Astrocyte (in vitro differentiated cells and primary cell): ENCODE data around the gene IQCH. TPM values are rescaled to one million over a fixed set of nuclear protein-coding genes. Genes with fewer than 3 reads are reported as not detected.

Experiments
- DNase-seq: peaks from one replicate; pipeline ENCODE4 v3.0.0-alpha.2; 2010; ENCODE audit warnings: low read depth
- FAIRE-seq: peaks from 2 replicates; lab custom pipeline; 2011; peaks lifted over from hg19 to GRCh38; lab: Jason Lieb, UNC
- H2AFZ ChIP-seq: 2 replicates; pipeline ENCODE4 v1.6.0; 2012; ENCODE audit warnings: low read depth, low read length, inconsistent platforms
- H3K27ac ChIP-seq: 2 replicates; pipeline ENCODE4 v1.5.1; 2011; ENCODE audit warnings: low read depth, low read length, inconsistent platforms
- H3K27me3 ChIP-seq: 2 replicates; pipeline ENCODE4 v1.6.0; 2011; ENCODE audit warnings: low read length, inconsistent platforms; ENCODE audit not compliant: insufficient read depth
- H3K36me3 ChIP-seq: 2 replicates; pipeline ENCODE4 v1.5.1; 2011; ENCODE audit warnings: low read length, inconsistent platforms; ENCODE audit not compliant: insufficient read depth
- H3K4me1 ChIP-seq: 2 replicates; pipeline ENCODE4 v1.5.1; 2011; ENCODE audit warnings: low read length, inconsistent platforms; ENCODE audit not compliant: insufficient read depth
- H3K4me2 ChIP-seq: 2 replicates; pipeline ENCODE4 v1.6.0; 2012; ENCODE audit warnings: low read length, inconsistent platforms
- H3K4me3 ChIP-seq: 2 replicates; pipeline ENCODE4 v1.5.1; 2011; ENCODE audit warnings: low read depth, mild to moderate bottlenecking, low read length, inconsistent platforms; ENCODE audit not compliant: insufficient read depth
- H3K79me2 ChIP-seq: 2 replicates; pipeline ENCODE4 v1.6.0; 2012; ENCODE audit warnings: mild to moderate bottlenecking, low read length, inconsistent platforms; ENCODE audit not compliant: insufficient read depth
- H3K9ac ChIP-seq: 2 replicates; pipeline ENCODE4 v1.6.0; 2012; ENCODE audit warnings: mild to moderate bottlenecking, low read length, inconsistent platforms
- H3K9me3 ChIP-seq: 2 replicates; pipeline ENCODE4 v1.5.1; 2012; ENCODE audit warnings: low read depth, mild to moderate bottlenecking, low read length, inconsistent platforms; ENCODE audit not compliant: insufficient read depth
- H4K20me1 ChIP-seq: 2 replicates; pipeline ENCODE4 v1.6.0; 2012; ENCODE audit warnings: low read length, inconsistent platforms; ENCODE audit not compliant: insufficient read depth
- H3K27ac Mint-ChIP-seq: one replicate; pipeline ENCODE4 v1.8.0; 2021; ENCODE audit warnings: mild to moderate bottlenecking, mixed read lengths; ENCODE audit not compliant: unreplicated experiment
- H3K27me3 Mint-ChIP-seq: one replicate; pipeline ENCODE4 v1.8.0; 2021; ENCODE audit warnings: low read depth, mixed read lengths; ENCODE audit not compliant: unreplicated experiment
- H3K36me3 Mint-ChIP-seq: one replicate; pipeline ENCODE4 v1.8.0; 2021; ENCODE audit warnings: low read depth, mixed read lengths; ENCODE audit not compliant: unreplicated experiment
- H3K4me1 Mint-ChIP-seq: one replicate; pipeline ENCODE4 v1.8.0; 2021; ENCODE audit warnings: low read depth, mixed read lengths; ENCODE audit not compliant: unreplicated experiment
- H3K4me3 Mint-ChIP-seq: one replicate; pipeline ENCODE4 v1.8.0; 2021; ENCODE audit warnings: mild to moderate bottlenecking, moderate library complexity, mixed read lengths; ENCODE audit not compliant: unreplicated experiment
- H3K9me3 Mint-ChIP-seq: one replicate; pipeline ENCODE4 v1.8.0; 2021; ENCODE audit warnings: mild to moderate bottlenecking, mixed read lengths; ENCODE audit not compliant: unreplicated experiment
- EZH2 ChIP-seq: IDR thresholded peaks from 2 replicates; pipeline ENCODE4 v1.6.1; 2012; ENCODE audit warnings: mild to moderate bottlenecking, low read length, inconsistent platforms; ENCODE audit not compliant: insufficient read depth
- total RNA-seq: library from RNA; stranded (reverse); gene quantifications from 2 replicates; pipeline ENCODE4 v1.2.1, GENCODE V29; 2021
- TF ChIP-seq, protein P1 (sequence below): IDR thresholded peaks from 2 replicates; pipeline ENCODE4 v1.5.1; 2011; ENCODE audit warnings: low read depth, mild to moderate bottlenecking, inconsistent platforms, low read length, moderate library complexity; ENCODE audit not compliant: insufficient read depth

IQCH gene
- total RNA-seq, 1 donor from 2014 or later: 2.7 TPM

DNA sequence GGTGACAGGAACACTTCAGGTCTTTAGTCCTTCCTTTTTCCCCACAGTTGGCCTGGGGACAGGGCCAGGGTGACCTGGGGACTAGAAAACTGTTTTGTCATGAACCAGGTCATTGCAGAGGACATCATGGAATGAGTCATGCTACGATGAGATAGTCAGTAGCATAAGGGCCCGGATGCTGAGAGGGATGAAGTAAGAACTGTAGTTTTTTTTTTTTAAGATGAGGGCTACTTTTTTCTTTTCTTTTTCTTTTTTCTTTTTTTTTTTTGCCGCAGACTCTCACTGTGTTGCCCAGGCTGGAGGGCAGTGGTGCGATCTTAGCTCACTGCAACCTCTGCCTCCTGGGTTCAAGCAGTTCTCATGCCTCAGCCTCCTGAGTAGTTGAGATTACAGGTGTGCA lies 295.9 kb downstream of the IQCH start:
- TF ChIP-seq, protein P1, sequence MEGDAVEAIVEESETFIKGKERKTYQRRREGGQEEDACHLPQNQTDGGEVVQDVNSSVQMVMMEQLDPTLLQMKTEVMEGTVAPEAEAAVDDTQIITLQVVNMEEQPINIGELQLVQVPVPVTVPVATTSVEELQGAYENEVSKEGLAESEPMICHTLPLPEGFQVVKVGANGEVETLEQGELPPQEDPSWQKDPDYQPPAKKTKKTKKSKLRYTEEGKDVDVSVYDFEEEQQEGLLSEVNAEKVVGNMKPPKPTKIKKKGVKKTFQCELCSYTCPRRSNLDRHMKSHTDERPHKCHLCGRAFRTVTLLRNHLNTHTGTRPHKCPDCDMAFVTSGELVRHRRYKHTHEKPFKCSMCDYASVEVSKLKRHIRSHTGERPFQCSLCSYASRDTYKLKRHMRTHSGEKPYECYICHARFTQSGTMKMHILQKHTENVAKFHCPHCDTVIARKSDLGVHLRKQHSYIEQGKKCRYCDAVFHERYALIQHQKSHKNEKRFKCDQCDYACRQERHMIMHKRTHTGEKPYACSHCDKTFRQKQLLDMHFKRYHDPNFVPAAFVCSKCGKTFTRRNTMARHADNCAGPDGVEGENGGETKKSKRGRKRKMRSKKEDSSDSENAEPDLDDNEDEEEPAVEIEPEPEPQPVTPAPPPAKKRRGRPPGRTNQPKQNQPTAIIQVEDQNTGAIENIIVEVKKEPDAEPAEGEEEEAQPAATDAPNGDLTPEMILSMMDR: no peak
- no peak for TF ChIP-seq EZH2
- Mint-ChIP-seq H3K4me3 (no peak overlapping the region), H3K4me1 (peaks cover 17% of the 10 kb centered on the region), H3K9me3 (no peaks in the 10 kb centered on the region), H3K27ac (no peak overlapping the region), H3K36me3 (peaks cover 2% of the 10 kb centered on the region), H3K27me3 (no peaks in the 10 kb centered on the region)
- no peak for DNase-seq
- Histone ChIP-seq H3K27ac (no peak overlapping the region), H3K9ac (no peak overlapping the region), H3K9me3 (no peaks in the 10 kb centered on the region), H3K4me3 (no peak overlapping the region), H3K27me3 (no peaks in the 10 kb centered on the region), H4K20me1 (peaks cover 4% of the 10 kb centered on the region), H3K4me1 (peaks cover 13% of the 10 kb centered on the region), H2AFZ (no peak overlapping the region), H3K36me3 (no peaks in the 10 kb centered on the region), H3K79me2 (no peaks in the 10 kb centered on the region), H3K4me2 (no peak overlapping the region)
- FAIRE-seq: no peak

DNA sequence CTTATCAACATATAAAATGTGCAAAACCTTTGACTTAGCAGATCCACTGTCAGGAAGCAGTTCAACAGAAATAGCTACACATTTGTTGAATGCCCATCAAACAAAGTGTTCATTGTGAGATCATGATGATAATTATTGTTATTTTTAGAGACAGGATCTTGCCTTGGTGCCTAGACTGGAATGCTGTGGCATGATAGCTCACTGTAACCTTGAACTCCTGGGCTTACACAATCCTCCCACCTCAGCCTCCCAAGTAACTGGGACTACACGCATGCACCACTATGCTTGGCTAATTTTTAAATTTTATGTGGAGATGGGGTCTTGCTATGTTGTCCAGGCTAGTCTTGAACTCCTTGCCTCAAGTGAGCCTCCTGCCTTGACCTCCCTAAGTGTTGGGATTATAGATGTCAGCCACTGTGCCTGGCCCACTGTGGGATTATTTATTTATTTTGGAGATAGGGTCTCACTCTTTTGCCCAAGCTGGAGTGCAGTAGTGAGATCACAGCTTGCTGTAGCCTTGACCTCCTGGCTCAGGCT lies 296.7 kb downstream of the IQCH start:
- no peaks in the 10 kb centered on the region for H3K27me3 ChIP-seq
- no peak overlapping the region for H2AFZ ChIP-seq
- H3K4me3 ChIP-seq: no peak overlapping the region
- H3K27me3 Mint-ChIP-seq: no peaks in the 10 kb centered on the region
- no peak overlapping the region for H3K4me2 ChIP-seq
- peaks cover 13% of the 10 kb centered on the region for H3K4me1 ChIP-seq
- H4K20me1 ChIP-seq: peaks cover 4% of the 10 kb centered on the region
- H3K9me3 Mint-ChIP-seq: no peaks in the 10 kb centered on the region
- no peak overlapping the region for H3K4me3 Mint-ChIP-seq
- H3K36me3 Mint-ChIP-seq: peaks cover 4% of the 10 kb centered on the region
- FAIRE-seq: no peak
- TF ChIP-seq EZH2: no peak
- TF ChIP-seq, protein P1: no peak
- H3K9ac ChIP-seq: no peak overlapping the region
- no peak for DNase-seq
- no peak overlapping the region for H3K27ac ChIP-seq
- no peaks in the 10 kb centered on the region for H3K36me3 ChIP-seq
- no peak overlapping the region for H3K27ac Mint-ChIP-seq
- H3K9me3 ChIP-seq: no peaks in the 10 kb centered on the region
- peaks cover 17% of the 10 kb centered on the region for H3K4me1 Mint-ChIP-seq
- H3K79me2 ChIP-seq: no peaks in the 10 kb centered on the region

Other genes starting within 250 kb of the IQCH start
- gene SMAD3, start 189.2 kb upstream of the IQCH start, total RNA-seq: 65.6 and 78.0 TPM in 2 replicates
- 46.0 and 52.2 TPM in 2 replicates for gene AAGAB, start 125 bp upstream of the IQCH start, total RNA-seq